ENCODE results near the gene ATP5MC3. TPM values are rescaled to one million over a fixed set of nuclear protein-coding genes. Genes with fewer than 3 reads are reported as not detected.

Gene ATP5MC3
- total RNA-seq, 2 experiments from 2014 or later = 161 to 371 TPM

GRCh38 chr2:175207741-175208438 lies 26.4 kb upstream of the ATP5MC3 start:
- no peak overlapping the region for H2AFZ ChIP-seq (ENCODE audit: low read length)
- H3K4me2 ChIP-seq (ENCODE audit: low read length) = no peak overlapping the region
- H4K20me1 ChIP-seq (ENCODE audit: insufficient read depth, low read length) = no peaks in the 10 kb centered on the region
- intact Hi-C loops (cut with micrococcal nuclease; ENCODE audit: unreplicated experiment) = no loop called here
- TF ChIP-seq EZH2phosphoT487 (IDR thresholded peaks at IDR 0.05; ENCODE audit: borderline replicate concordance, low read depth, low read length) (no peak), CTCF (conservative IDR thresholded peaks at IDR 0.05; ENCODE audit: low read length) (no peak)
- no peak overlapping the region for H3K4me3 ChIP-seq (ENCODE audit: low read depth, low read length, poor library complexity, severe bottlenecking)
- BruUV-seq (replicated peaks) = no TSS peak
- no peaks in the 10 kb centered on the region for H3K36me3 ChIP-seq (ENCODE audit: insufficient read depth, low read length)
- H3K79me2 ChIP-seq (ENCODE audit: insufficient read depth, low read depth, low read length) = no peaks in the 10 kb centered on the region
- no peaks in the 10 kb centered on the region for H3K9me3 ChIP-seq (ENCODE audit: low read length)
- DNase-seq (ENCODE audit: low spot score) = no peak
- ChIA-PET POLR2A (interaction anchor here (0.6 to 0.9 kb wide), 4 partner anchors 10 to 503 kb away, joined by 3 to 8 read pairs (median 3); no protein-coding TSS in a partner anchor), CTCF (ENCODE audit: unreplicated experiment) (no interaction called here)
- no peaks in the 10 kb centered on the region for H3K4me1 ChIP-seq (ENCODE audit: insufficient read depth, low read length, poor library complexity, severe bottlenecking)
- H3K27ac ChIP-seq (ENCODE audit: low read depth, low read length, poor library complexity, severe bottlenecking) = no peak overlapping the region
- H3K9me2 ChIP-seq (ENCODE audit: insufficient read depth, low read length) = no peaks in the 10 kb centered on the region

GRCh38 chr2:175206866-175207265 lies 25.4 kb upstream of the ATP5MC3 start:
- Histone ChIP-seq H3K9me3 (ENCODE audit: low read length) (no peaks in the 10 kb centered on the region), H2AFZ (ENCODE audit: low read length) (no peak overlapping the region), H4K20me1 (ENCODE audit: insufficient read depth, low read length) (no peaks in the 10 kb centered on the region), H3K9me2 (ENCODE audit: insufficient read depth, low read length) (no peaks in the 10 kb centered on the region), H3K27ac (ENCODE audit: low read depth, low read length, poor library complexity, severe bottlenecking) (no peak overlapping the region), H3K4me1 (ENCODE audit: insufficient read depth, low read length, poor library complexity, severe bottlenecking) (no peaks in the 10 kb centered on the region), H3K4me2 (ENCODE audit: low read length) (no peak overlapping the region), H3K79me2 (ENCODE audit: insufficient read depth, low read depth, low read length) (no peaks in the 10 kb centered on the region), H3K4me3 (ENCODE audit: low read depth, low read length, poor library complexity, severe bottlenecking) (no peak overlapping the region), H3K36me3 (ENCODE audit: insufficient read depth, low read length) (no peaks in the 10 kb centered on the region)
- no TSS peak for BruUV-seq (replicated peaks)
- DNase-seq (ENCODE audit: low spot score) = no peak
- TF ChIP-seq CTCF (conservative IDR thresholded peaks at IDR 0.05; ENCODE audit: low read length) (no peak), EZH2phosphoT487 (IDR thresholded peaks at IDR 0.05; ENCODE audit: borderline replicate concordance, low read depth, low read length) (no peak)
- POLR2A ChIA-PET = interaction anchor here (0.7 kb wide), 1 partner anchor 9 kb away, joined by 3 read pairs; no protein-coding TSS in a partner anchor
- intact Hi-C loops (cut with micrococcal nuclease; ENCODE audit: unreplicated experiment) = no loop called here
- CTCF ChIA-PET (ENCODE audit: unreplicated experiment) = no interaction called here

GRCh38 chr2:175205523-175205922 lies 24.0 kb upstream of the ATP5MC3 start:
- Histone ChIP-seq H3K9me2 (ENCODE audit: insufficient read depth, low read length) (no peaks in the 10 kb centered on the region), H3K27ac (ENCODE audit: low read depth, low read length, poor library complexity, severe bottlenecking) (no peak overlapping the region), H3K4me2 (ENCODE audit: low read length) (no peak overlapping the region), H3K79me2 (ENCODE audit: insufficient read depth, low read depth, low read length) (no peaks in the 10 kb centered on the region), H3K4me3 (ENCODE audit: low read depth, low read length, poor library complexity, severe bottlenecking) (no peak overlapping the region), H3K4me1 (ENCODE audit: insufficient read depth, low read length, poor library complexity, severe bottlenecking) (no peaks in the 10 kb centered on the region), H2AFZ (ENCODE audit: low read length) (no peak overlapping the region), H3K36me3 (ENCODE audit: insufficient read depth, low read length) (no peaks in the 10 kb centered on the region), H3K9me3 (ENCODE audit: low read length) (no peaks in the 10 kb centered on the region), H4K20me1 (ENCODE audit: insufficient read depth, low read length) (no peaks in the 10 kb centered on the region)
- no TSS peak for BruUV-seq (replicated peaks)
- TF ChIP-seq EZH2phosphoT487 (IDR thresholded peaks at IDR 0.05; ENCODE audit: borderline replicate concordance, low read depth, low read length) = no peak
- TF ChIP-seq CTCF (conservative IDR thresholded peaks at IDR 0.05; ENCODE audit: low read length) = no peak
- ChIA-PET CTCF (ENCODE audit: unreplicated experiment) (no interaction called here), POLR2A (interaction anchor here (1.0 kb wide), 1 partner anchor 179 kb away, joined by 3 read pairs; no protein-coding TSS in a partner anchor)
- intact Hi-C loops (cut with micrococcal nuclease; ENCODE audit: unreplicated experiment) = no loop called here
- no peak for DNase-seq (ENCODE audit: low spot score)

Measured in OCI-LY7 (cell line).